Left kidney (tissue), 2 donors: ENCODE results near the gene ERICH6B. TPM values are rescaled to one million over a fixed set of nuclear protein-coding genes. Genes with fewer than 3 reads are reported as not detected.

Source experiments
- DNase-seq: peaks from one replicate; pipeline ENCODE4 v3.0.0-alpha.2; 2013
- polyA plus RNA-seq: library from polyadenylated mRNA; unstranded; fragments of 120-200 nt; gene quantifications from one replicate; pipeline ENCODE4 v1.2.1, GENCODE V29; 2013; ENCODE audit not compliant: insufficient read length

The ERICH6B gene
- polyA plus RNA-seq, 1 donor: 4.0 TPM

DNA sequence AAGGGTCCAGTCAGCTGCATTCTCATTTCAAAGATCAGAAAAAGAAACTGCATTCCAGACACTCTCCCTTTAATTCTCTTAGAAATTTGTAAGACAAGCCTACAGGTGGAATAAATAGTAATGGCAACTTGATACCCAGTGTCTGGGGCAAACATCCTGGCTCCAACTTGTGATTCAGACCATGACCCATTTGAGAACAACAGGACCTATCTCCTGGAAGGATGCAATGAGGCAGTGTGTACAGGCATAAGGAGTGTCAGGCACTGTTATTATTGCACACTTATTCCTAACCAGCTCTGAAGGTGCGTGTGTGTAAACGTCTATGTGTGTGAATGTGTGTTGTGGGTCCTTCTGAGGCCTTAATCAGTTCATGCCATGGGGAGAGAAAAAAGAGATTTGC lies 13.9 kb downstream of the ERICH6B start:
- DNase-seq: no peak

DNA sequence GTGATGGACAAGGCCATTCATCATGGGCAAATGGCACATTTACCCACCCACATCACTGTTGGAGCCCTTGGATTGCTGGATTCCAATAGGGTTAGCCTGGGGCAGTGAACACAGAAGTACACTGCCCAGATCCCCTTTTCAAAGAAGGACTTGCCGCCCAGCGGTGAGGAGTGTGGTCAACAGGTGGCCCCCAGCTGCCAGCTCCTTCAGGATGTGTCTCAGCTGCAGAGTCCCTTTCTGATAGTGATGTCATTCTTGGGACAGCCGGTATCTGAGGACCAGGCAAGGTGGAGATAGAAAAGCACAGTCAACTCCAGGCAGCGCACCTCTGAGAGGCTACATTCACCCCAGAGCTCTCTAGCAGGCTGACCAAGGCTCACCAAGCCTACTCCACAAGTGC lies 16.9 kb downstream of the ERICH6B start:
- no peak for DNase-seq

DNA sequence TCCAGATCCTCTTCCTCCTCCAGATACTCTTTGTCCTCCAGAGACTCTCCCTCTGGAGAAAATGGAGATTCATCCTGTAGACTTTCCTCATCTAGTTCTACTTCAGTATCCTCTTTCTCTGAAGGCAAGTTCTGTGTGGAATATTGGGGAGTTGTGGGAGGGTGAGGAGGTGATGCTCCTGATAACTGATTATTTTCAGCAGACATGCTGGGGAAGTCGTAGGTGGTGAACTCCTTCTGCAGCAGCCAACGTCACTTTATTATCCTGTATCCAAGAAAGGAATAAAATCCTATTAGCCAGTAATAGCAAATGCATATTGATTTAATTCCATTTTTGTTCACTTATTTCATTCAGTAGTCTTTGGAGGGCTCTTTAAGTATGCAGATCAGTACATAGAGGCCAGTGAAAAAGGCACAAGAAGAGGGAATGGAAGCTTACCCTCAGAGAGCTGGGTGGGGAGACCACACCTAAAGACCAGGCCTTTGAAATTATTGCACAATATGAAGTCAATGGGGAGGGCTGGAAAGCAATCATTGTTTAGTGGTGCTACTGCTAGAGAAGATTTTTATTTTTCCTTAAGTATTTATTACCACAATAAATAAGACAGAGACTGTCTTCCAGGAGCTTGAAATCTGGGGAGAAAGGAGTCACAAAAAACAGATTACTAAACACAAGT lies 18.6 kb downstream of the ERICH6B start:
- DNase-seq: no peak

DNA sequence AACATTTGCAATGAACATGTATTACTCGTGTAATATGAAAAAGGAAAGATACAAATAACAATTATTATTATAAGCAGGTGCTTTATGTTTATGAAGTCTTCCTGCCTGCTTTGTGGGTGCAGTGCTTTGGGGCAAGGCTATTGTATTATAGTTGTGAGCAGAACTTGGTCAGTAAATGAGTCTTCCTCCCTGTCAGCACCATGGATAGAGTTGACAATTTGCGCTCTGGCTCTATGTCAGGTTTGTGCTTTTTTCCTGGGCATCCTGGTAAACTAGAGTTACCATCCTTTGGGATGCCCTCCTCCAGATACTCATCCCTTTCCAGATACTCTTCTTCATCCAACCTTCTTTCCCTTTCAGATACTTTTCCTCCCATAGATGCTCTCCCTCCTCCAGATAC lies 19.6 kb downstream of the ERICH6B start:
- no peak for DNase-seq

DNA sequence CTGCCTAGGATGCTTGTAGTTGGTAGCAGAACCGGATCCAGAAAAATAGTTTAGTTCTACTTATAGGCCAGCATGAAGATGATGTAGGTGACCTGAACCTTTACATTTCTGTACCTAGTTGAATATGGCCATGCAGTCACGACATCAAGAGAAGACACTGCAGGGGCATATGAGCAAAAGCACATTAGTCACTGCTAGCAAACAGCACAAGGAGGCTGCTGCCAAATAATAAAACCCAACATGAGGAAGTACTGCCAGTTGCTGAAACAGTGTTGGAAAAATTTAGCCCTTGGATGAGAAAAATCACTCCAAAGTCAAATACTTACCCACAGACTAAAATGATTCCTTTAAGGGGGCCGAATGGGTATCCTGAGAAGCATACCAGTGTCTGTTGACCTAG lies 20.8 kb downstream of the ERICH6B start:
- no peak for DNase-seq

DNA sequence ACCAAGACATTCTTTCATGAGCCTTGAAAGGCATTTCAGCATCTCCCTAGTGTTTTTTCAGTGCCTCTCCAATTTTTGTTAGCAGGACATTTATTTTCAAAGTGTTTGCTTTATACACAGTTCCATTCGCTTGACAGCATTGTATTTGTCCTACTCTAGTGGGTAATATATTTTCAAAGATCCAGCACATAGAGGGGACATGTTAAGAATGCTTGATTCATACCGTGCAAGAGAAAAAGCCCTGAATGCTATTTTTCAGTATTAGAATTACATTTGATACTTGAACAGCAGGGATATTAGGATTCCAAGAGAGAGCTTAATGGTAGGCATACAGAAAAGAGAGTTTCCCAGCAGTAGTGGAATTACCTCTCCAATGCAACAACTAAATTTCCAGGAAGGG lies 21.3 kb downstream of the ERICH6B start:
- no peak for DNase-seq

DNA sequence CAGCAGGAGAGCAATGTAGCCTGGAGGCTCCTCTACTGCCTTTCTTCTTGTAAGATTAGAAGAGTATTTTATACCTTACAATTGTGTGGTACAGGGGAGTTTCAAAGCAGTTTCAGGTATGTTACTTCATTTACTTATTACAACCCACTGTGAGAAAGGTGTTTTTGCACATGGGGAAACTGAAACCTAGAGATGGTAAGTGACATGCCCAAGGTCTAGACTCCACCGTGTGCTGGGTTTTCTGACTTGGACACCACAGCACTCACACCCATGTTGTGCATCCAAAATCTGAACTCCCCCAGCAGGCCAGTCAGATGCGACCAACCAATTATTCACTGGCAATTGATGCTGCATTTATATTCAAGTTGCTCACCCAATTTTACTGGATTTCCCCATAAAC lies 22.8 kb downstream of the ERICH6B start:
- DNase-seq: no peak

DNA sequence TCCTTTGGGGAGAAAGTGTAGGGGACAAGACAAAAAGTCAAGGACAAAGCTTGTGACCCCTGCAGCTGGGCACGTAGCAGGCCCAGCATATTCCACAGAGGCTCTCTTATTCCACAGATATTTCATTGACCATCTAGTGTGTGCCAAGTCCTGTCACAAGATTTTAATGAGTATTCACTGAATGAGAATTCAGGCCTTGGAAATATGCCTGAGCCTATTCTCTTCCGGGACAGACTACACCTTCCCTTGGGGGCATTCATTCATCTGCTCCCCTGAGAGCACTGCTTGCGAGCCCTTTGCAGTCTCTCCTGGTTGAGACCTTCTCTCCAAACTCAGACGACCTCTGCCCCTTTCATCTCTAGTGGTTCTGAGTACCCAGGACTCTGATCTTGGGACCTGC lies 25.5 kb downstream of the ERICH6B start:
- no peak for DNase-seq

DNA sequence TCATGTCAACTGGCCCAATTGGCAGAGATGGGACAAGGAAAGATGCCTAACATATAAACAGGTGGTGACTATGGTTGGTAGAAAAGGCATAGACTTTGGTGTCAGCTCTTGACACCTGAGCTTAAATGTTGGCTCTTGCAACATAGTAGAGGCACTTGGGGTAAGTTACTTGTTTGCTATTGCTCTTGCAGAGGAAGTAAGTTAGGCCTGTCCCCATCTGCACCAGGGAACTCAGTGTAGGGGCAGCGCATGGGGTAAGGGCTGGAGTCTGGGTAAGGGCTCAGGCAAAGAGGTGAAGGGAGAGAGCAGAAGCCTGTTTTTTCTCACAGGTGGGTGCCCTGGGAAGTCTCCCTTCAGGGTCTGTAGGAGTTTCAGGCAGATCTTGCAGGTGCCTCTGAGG lies 27.6 kb downstream of the ERICH6B start:
- DNase-seq: no peak

DNA sequence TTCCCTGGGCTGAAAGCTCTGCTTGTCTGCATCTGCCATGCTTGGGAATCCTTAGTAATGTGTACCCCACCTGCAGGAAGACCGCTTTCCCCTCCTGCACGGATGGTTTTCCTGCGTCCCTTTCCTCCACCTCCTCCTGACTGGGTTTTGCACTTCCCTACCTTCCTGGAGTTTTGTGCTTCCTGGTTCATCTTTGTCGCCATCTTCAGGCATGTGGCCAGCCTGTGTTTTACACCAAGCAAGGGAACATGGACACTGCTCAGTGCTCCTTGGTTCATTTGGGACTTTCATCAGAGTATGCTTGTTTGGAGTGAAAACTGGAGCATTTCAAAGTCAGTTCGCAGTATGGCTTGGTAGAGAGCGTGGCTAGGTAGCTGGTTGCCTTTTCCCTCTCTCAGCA lies 30.7 kb downstream of the ERICH6B start:
- no peak for DNase-seq

DNA sequence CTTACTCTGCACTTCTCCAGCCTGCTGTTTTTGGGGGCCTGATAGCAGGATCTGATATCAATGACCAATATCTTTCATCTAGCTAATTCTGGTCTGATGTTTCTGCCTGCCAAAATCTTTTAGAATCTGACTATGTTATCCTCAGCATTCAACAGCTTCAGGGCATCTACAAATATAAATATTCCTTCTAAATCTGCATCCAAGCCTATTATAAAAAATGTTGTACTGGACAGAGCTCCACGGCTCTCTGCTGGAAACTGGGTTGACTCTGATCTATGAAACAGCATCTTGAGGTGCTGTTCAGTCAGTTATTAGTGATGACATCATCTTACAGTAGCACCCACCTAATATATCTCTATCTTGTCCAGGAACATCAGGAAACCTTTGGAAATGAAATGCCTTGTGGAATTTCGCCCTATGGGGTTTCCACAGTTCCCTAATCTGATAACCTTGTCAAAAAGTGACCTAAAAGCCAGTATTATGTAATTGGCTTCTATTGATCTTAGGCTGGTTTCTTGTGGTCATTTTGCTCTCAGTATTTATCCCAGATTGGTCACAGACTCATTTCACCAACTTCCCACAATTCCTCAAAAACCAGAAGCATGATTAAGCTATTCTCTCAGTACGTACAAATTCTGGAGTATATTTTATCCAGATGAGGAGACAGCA lies 33.0 kb downstream of the ERICH6B start:
- no peak for DNase-seq

DNA sequence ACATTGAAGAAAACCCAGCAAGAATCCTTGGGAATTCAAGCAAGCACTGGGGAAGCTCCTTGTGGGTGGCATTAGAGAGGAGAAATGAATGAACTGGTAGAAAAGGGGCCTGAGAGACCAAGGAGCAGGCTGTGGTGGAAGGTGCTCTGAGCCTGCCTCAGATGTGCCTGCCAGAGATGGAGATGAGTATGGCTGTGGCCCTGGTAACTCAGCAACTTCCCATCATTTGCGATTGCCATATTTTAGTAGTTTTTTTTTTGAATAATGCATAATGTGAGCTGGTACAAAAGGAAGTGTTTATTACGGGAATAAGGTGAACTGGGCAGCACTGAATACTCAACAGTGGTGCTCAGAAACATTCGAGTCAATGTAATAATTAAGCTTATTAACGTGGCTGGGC lies 39.1 kb downstream of the ERICH6B start:
- DNase-seq: no peak

DNA sequence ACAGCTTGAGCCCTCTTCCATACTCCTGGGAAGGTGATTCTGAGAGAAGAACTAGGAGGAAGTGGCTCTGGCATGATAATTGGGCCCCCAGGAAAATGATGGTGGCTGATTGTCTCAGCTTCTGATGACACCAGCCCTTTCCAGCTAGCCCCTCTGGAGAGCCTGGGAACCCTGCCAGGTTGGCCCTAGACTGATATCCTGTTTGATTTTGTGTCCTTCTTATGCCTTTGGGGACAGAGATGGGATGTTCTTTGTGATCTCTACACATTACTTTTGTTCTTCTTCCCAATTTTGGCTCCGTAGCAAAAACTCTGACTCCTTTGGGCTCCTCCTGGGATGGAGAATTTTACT lies 39.7 kb downstream of the ERICH6B start:
- no peak for DNase-seq

DNA sequence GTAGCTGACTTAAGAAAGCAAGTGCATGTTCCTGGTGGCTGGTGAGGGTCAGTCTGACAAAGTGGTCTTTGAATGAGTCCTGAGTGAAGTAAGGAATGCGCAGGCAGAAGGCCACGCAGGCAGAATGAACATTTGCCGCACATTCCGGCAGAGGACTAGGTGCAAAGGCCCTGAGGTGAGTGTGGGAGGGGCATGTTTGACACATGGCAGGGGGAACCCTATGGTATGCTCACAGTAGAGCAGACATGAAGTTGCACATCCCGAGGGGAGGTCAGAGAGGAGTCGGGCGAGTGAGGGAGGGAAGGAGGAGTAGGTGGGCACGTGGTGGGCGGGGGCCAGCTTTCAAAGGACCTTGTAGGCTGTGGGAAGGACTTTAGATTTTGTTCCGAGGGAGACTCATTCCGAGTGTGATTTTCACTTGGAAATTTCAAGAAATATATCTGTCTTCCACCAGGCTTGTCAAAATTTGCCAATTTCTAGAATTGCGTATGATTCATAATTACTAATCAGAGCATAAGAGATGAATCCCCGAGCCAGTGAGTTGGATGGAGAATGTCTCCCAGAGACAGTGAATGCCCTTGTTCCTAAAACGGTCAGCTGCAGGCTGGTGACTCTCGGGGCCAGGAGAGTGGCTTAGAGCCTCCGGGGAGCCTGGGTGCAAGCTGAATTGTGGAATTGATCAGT lies 40.3 kb downstream of the ERICH6B start:
- no peak for DNase-seq

DNA sequence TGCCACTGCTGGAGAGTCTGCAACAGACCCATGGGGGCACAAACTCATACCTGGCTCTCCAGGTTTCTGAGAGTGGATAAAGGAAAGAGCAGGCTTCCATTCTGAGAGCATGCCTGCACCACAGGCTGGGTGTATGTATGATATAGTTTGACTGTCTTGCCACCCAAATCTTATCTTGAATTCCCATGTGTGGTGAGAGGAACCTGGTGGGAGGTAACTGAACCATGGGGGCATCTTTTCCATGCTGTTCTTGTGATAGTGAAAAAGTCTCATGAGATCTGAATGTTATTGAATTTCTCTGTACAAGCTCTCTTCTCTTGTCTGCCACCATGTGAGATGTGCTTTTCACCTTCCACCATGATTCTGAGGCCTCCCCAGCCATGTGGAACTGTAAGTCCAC lies 50.2 kb downstream of the ERICH6B start:
- no peak for DNase-seq

DNA sequence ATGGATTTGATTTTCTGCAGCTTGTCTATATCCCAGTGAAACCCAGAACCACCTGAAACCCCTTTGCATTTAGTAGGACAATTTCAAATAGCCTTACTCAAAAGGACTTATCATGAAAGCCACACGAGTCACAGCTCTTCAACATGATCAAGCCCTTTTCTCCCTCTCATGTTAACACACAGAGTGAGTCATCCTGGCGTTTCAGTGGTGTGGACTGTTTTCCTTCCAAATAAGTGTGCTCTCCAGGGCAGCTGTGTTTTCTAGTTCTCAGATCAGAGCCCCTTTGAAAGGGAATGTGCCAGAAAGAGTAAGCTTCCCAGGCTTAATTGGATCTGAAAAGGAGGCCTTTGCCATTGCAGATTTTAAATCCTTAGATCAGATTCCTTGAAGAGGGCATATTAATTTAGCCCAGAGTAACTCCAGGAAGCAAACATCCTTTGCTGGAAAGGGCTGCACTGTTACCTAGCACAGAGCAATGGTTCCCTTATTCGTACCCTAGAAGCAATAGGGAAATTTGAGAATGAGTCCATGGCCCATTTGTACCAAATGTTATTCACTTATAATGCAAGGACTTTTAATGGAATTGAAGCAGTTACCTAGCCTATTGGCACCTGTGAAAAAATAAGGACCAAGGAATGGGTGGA lies 51.3 kb downstream of the ERICH6B start:
- DNase-seq: no peak

DNA sequence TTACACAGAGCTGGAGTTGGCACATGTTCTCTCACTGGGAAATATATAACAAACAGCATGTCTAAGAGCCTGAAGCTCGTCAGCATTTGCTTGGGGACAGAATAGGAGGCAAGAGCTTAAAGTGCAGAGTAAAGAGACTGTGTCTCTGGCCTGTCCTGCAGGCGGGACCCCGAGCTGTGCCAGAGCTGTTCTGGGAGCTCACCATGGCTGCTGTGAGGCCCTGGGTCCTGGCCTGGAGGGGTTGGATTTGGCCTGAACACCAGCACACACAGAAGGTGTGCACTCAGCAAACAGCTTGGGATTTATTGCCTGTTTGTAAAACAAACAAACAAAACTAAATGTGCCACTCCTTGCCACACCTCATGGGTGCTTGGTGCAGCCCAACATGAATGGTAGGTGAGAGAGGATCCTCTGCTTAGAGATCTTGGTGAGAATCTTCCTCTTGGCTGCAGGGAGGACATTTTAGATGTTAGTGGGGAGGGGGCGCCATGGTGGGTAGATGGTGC lies 60.9 kb downstream of the ERICH6B start:
- no peak for DNase-seq

DNA sequence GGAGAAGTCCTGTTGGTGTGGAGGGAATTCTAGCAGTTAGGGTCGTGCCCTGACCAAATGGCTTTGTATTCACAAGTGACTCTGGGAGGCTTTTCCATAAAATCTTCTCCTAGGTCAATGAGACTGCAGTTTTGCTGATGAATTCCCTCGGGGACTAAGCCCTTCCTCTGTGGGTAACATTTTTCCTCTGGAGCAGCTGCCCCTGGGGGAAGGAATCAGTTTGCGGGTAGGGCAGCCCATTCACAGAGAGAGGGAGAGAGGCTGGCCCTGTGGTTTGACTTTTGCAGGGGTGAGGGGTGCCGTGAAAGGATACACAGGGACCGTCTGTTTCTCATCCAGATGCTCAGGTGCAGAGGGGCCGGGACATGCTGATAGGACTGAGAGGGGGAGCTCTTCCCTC lies 67.3 kb downstream of the ERICH6B start:
- no peak for DNase-seq

DNA sequence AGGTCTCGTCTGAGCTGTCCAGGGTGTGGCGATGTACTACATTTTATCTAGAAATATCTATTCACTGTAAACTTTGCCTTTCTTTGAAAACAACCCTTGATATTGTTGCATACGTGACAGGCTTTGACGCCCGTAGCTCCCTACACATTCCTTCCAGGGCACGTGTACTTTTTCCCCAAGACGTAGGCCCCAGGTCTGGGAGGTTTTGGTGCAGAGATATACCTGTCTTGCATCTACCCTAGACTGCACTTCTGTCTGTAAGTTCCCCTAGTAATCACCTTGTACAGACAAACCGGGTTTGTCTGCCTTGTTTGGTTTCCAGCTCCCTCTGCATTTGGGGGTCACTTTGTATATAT lies 69.2 kb downstream of the ERICH6B start:
- no peak for DNase-seq

DNA sequence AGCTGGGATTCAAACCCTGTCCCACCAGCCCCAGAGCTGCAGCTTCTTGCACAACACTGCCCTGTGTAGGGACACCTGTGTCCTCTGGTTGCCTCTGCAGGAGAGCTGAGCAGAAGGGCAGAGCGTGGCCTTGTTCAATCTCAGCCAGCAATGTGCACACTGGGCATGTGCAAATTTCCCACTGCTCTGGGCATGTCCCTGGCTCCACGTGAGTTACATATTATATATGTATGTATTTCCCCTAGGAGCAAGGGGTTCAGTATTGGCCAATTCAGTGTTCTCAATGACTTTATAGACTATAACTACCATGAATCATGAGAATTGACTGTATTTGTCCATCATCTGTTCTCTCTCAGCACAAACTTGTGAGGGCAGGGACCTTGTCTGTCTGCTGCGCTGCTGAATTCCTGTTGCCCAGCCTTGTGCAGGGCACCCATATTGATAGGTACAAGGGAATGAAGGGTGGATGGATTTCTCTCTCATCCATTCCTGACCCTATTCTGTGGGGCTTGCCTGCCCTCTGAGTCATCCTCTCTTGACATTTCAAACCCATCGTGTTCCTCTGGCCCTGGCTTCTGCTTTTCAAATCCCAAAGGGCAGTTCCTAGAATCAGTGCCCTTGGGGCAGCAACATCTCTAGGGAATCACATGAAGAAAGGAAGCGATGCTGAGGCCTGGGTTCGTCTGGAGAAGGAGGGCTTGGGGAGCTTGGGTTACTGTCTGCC lies 69.7 kb downstream of the ERICH6B start:
- no peak for DNase-seq

DNA sequence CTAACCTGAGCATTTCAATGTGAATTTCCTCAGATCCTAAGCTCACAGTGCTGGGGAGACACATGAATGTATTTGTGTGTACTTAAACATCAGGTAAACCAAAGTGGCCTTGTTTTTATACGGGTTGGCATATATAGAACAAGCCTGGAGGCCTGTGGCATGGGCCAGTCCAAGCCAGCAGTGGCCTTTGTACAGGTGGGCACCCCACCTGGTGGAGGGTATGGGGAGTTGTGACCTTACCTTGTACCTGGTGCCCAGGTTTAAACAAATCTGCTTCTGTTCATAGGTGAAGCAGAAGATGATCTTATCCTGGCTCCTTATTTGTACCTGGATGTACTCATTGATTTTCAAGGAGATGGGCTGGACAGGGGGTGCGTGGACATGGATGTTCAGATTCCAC lies 71.0 kb downstream of the ERICH6B start:
- DNase-seq: no peak

DNA sequence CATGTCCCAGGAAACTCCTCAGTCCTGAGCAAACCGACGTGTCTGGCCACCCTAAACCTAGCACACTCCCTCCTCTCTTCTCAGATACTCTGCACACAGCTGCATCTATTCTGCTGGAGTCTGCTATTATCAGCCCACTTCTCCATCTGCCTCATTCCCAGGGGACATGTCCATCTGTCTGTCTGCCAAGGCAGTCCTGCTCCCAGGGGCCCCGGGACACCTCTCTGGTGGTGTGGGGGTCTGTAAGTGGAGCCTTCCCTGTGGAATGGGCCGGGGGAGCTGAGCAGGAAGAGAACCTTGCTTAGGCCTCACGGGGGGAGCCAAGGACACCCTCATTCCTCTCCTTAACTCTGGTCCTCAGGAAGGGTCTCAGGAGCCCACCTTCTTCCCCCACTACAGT lies 72.7 kb downstream of the ERICH6B start:
- no peak for DNase-seq

DNA sequence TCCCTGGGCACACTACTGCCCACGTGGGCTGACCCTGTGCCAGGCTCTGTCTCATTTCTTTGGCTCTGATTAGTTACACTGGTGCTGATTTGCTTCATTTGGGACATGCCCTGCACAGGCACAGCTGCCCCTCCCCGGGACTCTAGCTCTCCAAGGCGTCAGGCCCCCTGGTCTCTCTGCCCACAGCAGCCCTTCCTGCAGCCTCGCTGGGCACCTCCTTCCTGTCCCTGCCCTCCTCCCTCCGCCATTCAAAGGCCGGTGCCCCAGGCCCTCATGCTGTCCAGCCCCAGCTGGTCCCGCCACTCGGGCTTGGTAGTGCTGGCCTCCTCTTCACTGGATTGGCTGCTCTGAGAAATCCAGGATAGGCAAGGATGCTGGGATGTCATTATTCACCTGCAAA lies 73.1 kb downstream of the ERICH6B start:
- DNase-seq: no peak
